DND-41 (cell line): ENCODE results near the gene ADAMTSL2.

ENCODE experiments used
- CTCF ChIP-seq: IDR thresholded peaks from 2 replicates; pipeline ENCODE4 v1.5.1; 2012; ENCODE audit warnings: borderline replicate concordance, low read length, moderate library complexity, mild to moderate bottlenecking; ENCODE audit not compliant: poor library complexity, severe bottlenecking; ENCODE audit errors: extremely low read depth
- EZH2 ChIP-seq: IDR thresholded peaks from 3 replicates; pipeline ENCODE4 v1.6.1; 2012; ENCODE audit warnings: borderline replicate concordance, low read depth, mild to moderate bottlenecking, moderate library complexity, low read length, inconsistent platforms; ENCODE audit not compliant: severe bottlenecking

- no peak for TF ChIP-seq EZH2
- TF ChIP-seq CTCF: no peak
Observed at GRCh38 chr9:133579601-133580418, 45.3 kb downstream of the ADAMTSL2 start.
